Measurements from ENCODE around the gene SH3RF3. TPM values are rescaled to one million over a fixed set of nuclear protein-coding genes. Genes with fewer than 3 reads are reported as not detected.
A peak's percentile ranks its signal among the peaks of the same experiment; 100 is the strongest.

SH3RF3 gene
- total RNA-seq, 4 donors from 2014 or later, result 2.8 to 5.7 (median 3.0) TPM

DNA sequence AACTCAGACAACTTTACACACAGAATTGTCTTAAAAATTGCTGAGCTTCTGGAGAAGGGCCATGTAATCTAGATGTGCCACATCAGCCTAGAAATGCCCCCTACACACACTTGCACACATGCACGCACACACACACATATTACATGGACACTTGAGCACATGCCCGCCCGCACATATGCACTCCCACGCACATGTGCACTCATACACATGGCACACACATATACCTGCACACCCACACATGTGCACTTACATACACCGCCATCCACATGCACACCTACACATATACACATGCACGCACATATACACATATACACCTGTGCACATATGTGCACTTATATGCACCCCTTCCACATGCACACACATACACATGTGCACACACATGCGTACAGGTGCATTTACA, 271.1 kb downstream of the SH3RF3 start:
- no peak for TF ChIP-seq CTCF (IDR thresholded peaks at IDR 0.05 in 4 of 5, conservative IDR thresholded peaks at IDR 0.05 in 1 of 5)
- TF ChIP-seq POLR2A (IDR thresholded peaks at IDR 0.05), result no peak

DNA sequence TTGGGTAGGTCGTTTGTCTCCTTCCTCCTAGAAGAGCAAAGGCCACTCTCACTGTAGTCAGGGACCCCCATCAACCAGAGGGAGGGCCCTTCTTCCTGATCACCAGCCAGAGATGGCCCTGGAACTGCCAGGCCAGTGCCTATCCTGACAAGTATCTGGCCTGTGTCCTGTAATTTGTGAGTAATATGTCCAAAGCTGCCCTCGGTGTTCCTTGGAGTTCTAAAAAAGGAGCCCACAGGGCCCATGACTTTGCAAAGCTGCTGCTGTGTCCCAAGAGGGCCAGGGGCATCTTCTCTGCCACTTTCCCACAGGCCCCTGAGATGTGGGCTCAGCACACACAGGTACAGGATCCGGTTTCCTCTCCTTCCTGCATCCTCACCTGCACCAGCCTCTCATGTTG, 272.4 kb downstream of the SH3RF3 start:
- peak; percentile 36 to 48 for DNase-seq
- no peaks in the 10 kb centered on the region for H3K36me3 ChIP-seq
- no peaks in the 10 kb centered on the region for H3K9me3 ChIP-seq
- no peak overlapping the region for H3K4me3 ChIP-seq
- peak overlapping the region in 2 of 4 donors; percentile 14 to 78 for H3K27ac ChIP-seq
- in situ Hi-C loops (cut with MboI; ENCODE audit: low sequenced_read_pairs in 4 of 4) (no loop called here), intact Hi-C loops (cut with DNase I; ENCODE audit: low total_unique reads) (no loop called here)
- TF ChIP-seq CTCF (IDR thresholded peaks at IDR 0.05 in 4 of 5, conservative IDR thresholded peaks at IDR 0.05 in 1 of 5), result no peak
- no peak for TF ChIP-seq POLR2A (IDR thresholded peaks at IDR 0.05)
- H3K27me3 ChIP-seq, result no peaks in the 10 kb centered on the region
- peak; percentile 83 to 97 for ATAC-seq
- peaks cover 6 to 18% of the 10 kb centered on the region in 2 donors for H3K4me1 ChIP-seq

More for the DNA sequence above, 271.1 kb downstream of the SH3RF3 start:
- no peaks in the 10 kb centered on the region for H3K36me3 ChIP-seq
- no peak for DNase-seq
- no peaks in the 10 kb centered on the region for H3K27me3 ChIP-seq
- in situ Hi-C loops (cut with MboI; ENCODE audit: low sequenced_read_pairs in 4 of 4) (no loop called here), intact Hi-C loops (cut with DNase I; ENCODE audit: low total_unique reads) (no loop called here)
- H3K4me1 ChIP-seq, result peaks cover 6 to 18% of the 10 kb centered on the region in 2 donors
- no peaks in the 10 kb centered on the region for H3K9me3 ChIP-seq
- no peak for ATAC-seq
- no peak overlapping the region for H3K4me3 ChIP-seq
- no peak overlapping the region for H3K27ac ChIP-seq

GRCh38 chr2:109402180-109402579, 273.2 kb downstream of the SH3RF3 start:
- ATAC-seq, result no peak
- Histone ChIP-seq H3K27ac (peak overlapping the region in 1 of 4 donors; percentile 78), H3K27me3 (no peaks in the 10 kb centered on the region), H3K9me3 (no peaks in the 10 kb centered on the region), H3K4me3 (no peak overlapping the region), H3K4me1 (peaks cover 6 to 18% of the 10 kb centered on the region in 2 donors), H3K36me3 (no peaks in the 10 kb centered on the region)
- DNase-seq, result no peak
- in situ Hi-C loops (cut with MboI; ENCODE audit: low sequenced_read_pairs in 4 of 4) (no loop called here), intact Hi-C loops (cut with DNase I; ENCODE audit: low total_unique reads) (no loop called here)
- TF ChIP-seq CTCF (IDR thresholded peaks at IDR 0.05 in 4 of 5, conservative IDR thresholded peaks at IDR 0.05 in 1 of 5) (no peak), POLR2A (IDR thresholded peaks at IDR 0.05) (no peak)

DNA sequence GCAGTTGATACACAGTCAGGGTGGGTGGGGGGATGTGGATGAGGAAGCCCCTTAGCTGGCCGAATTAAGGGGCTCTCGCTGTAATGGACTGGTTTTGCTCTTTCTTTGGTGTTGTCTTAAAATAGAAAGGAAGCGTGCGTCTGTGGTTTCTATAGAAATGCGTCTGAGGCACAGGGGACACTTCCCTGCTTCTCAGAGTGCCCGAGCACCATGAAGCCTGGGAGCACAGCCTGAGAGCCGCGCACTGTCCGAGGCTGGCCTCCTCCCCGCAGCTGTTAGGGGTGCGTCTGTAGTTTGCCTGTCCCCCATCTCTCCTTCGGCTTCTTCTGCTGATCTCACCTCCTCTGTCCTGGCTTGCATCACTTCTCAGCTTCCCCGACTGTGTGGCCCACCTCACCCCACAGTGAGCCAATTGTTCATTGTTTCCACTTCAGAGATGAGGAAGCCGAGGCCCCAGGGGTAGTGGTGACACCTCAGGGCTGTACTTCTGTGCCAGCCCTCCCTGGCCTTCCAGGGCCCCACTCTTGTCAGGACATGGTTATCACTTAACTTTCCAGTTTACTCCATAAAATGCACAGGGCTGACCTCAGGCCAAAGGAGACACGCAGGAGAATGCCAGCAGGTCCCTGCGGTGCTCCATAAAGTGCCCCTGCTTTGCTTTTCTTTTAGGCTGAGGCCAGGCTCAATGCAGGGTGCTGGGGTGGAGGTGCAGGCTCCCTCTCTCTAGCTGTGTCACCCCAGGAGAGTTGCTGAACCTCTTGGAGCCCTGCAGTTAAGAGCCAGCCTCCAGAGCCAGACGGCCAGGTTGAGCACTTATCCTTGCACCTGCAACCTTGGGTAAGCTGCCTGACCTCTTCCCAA, 274.2 kb downstream of the SH3RF3 start:
- Histone ChIP-seq H3K4me1 (peaks cover 6 to 18% of the 10 kb centered on the region in 2 donors), H3K36me3 (no peaks in the 10 kb centered on the region), H3K4me3 (no peak overlapping the region), H3K27me3 (no peaks in the 10 kb centered on the region), H3K9me3 (no peaks in the 10 kb centered on the region), H3K27ac (no peak overlapping the region)
- DNase-seq (no peak), ATAC-seq (no peak)
- TF ChIP-seq POLR2A (IDR thresholded peaks at IDR 0.05) (no peak), CTCF (IDR thresholded peaks at IDR 0.05 in 4 of 5, conservative IDR thresholded peaks at IDR 0.05 in 1 of 5) (no peak)
- intact Hi-C loops (cut with DNase I; ENCODE audit: low total_unique reads), result no loop called here
- in situ Hi-C loops (cut with MboI; ENCODE audit: low sequenced_read_pairs in 4 of 4), result no loop called here
